PC-9 (cell line): ENCODE results near the gene GIPC3.

Source experiments
- CTCF ChIP-seq: fragments of 200-600 bp; sonication (generic); conservative IDR thresholded peaks from 2 replicates; pipeline ENCODE4 v1.6.1; 2017; ENCODE audit warnings: mixed run types, antibody characterized with exemption, mild to moderate bottlenecking, moderate library complexity
- EZH2 ChIP-seq: fragments of 200-600 bp; sonication (generic); IDR thresholded peaks from 2 replicates; pipeline ENCODE4 v1.8.0; 2017; ENCODE audit warnings: antibody characterized with exemption, low read depth

GRCh38 chr19:3607303-3608078, 22.2 kb downstream of the GIPC3 start:
- TF ChIP-seq CTCF (no peak), EZH2 (no peak)
